Panc1 (cell line): ENCODE data around the gene FHIT. TPM values are rescaled to one million over a fixed set of nuclear protein-coding genes. Genes with fewer than 3 reads are reported as not detected.

ENCODE experiments used
- ATAC-seq: fragments of 200-7000 bp; cut with Tn5 transposase; 2 replicates; pipeline ENCODE4 v1.9.1; 2020; ENCODE audit warnings: mild to moderate bottlenecking, moderate library complexity
- BruUV-seq: library from RNA; stranded (reverse); fragments of 400-500 nt; replicated peaks from 2 replicates; lab custom pipeline; 2021; lab: Mats Ljungman, UMichigan
- CTCF ChIA-PET: fragments of 300-600 bp; sonication (Branson Sonifier 250); formaldehyde crosslinking; loops from one replicate; lab custom pipeline; 2022; ENCODE audit warnings: antibody characterized with exemption; lab: Charles Lee
- POLR2A ChIA-PET: fragments of 300-600 bp; sonication (Branson Sonifier 250); formaldehyde crosslinking; loops from one replicate; lab custom pipeline; 2022; ENCODE audit warnings: antibody characterized with exemption; lab: Charles Lee
- DNase-seq: peaks from one replicate; pipeline ENCODE4 v3.0.0-alpha.2; 2010; ENCODE audit warnings: low read depth, low spot score
- H3K27ac ChIP-seq: 2 replicates; pipeline ENCODE4 v1.5.1; 2011; ENCODE audit warnings: mild to moderate bottlenecking, low read length, inconsistent platforms
- H3K27me3 ChIP-seq: fragments of 200-500 bp; sonication (Bioruptor generic); 2 replicates; pipeline ENCODE4 v1.6.0; 2014; ENCODE audit warnings: low read length, inconsistent platforms; ENCODE audit not compliant: control insufficient read depth, insufficient read depth
- H3K36me3 ChIP-seq: fragments of 200-500 bp; sonication (Bioruptor generic); 2 replicates; pipeline ENCODE4 v1.5.1; 2014; ENCODE audit warnings: inconsistent platforms, mild to moderate bottlenecking, low read length, moderate library complexity; ENCODE audit not compliant: control insufficient read depth, insufficient read depth
- H3K4me1 ChIP-seq: 2 replicates; pipeline ENCODE4 v1.5.1; 2011; ENCODE audit warnings: inconsistent platforms, mild to moderate bottlenecking, low read length, moderate library complexity; ENCODE audit not compliant: control insufficient read depth, insufficient read depth
- H3K4me3 ChIP-seq, 2 experiments: 2 replicates each; pipeline ENCODE4 v1.5.1; 2011 to 2012; ENCODE audit warnings: low read depth in 2 of 2, low read length in 2 of 2, mild to moderate bottlenecking in 2 of 2, inconsistent platforms in 1 of 2, moderate library complexity in 1 of 2
- H3K9me3 ChIP-seq: fragments of 200-500 bp; sonication (Bioruptor generic); 2 replicates; pipeline ENCODE4 v1.5.1; 2014; ENCODE audit warnings: low read depth, mild to moderate bottlenecking, inconsistent platforms, low read length, moderate library complexity; ENCODE audit not compliant: control insufficient read depth, insufficient read depth
- CTCF ChIP-seq: fragments of 450-650 bp; IDR thresholded peaks from 2 replicates; pipeline ENCODE4 v1.5.1; 2017; ENCODE audit warnings: mild to moderate bottlenecking
- POLR2AphosphoS5 ChIP-seq: IDR thresholded peaks from 2 replicates; pipeline ENCODE4 v1.6.1; 2012; ENCODE audit warnings: mild to moderate bottlenecking, low read depth, low read length, moderate library complexity
- REST ChIP-seq, 2 experiments: IDR thresholded peaks; 2 replicates each; pipeline ENCODE4 v1.6.1; 2011 to 2012; ENCODE audit warnings: low read depth in 2 of 2, control low read depth in 1 of 2, low read length in 1 of 2, mild to moderate bottlenecking in 1 of 2, moderate library complexity in 1 of 2; ENCODE audit not compliant: insufficient read depth in 1 of 2
- SIN3A ChIP-seq: IDR thresholded peaks from 2 replicates; pipeline ENCODE4 v1.6.1; 2012; ENCODE audit warnings: low read depth, mild to moderate bottlenecking, low read length, moderate library complexity, borderline replicate concordance; ENCODE audit not compliant: insufficient read depth
- TCF7L2 ChIP-seq: IDR thresholded peaks from 2 replicates; pipeline ENCODE4 v1.6.1; 2011; ENCODE audit warnings: mild to moderate bottlenecking, low read depth, low read length, inconsistent platforms
- in situ Hi-C: cut with HindIII; loops from 2 replicates; pipeline ENCODE4 v1.10.0; 2016; ENCODE audit warnings: low sequenced_read_pairs, low pct_unique_long_range_greater_than_20kb
- intact Hi-C: fragments of 100-400 bp; cut with micrococcal nuclease; formaldehyde crosslinking; loops from one replicate; pipeline ENCODE4 v1.10.0; 2022; ENCODE audit not compliant: unreplicated experiment
- total RNA-seq: library from RNA; stranded (reverse); gene quantifications from one replicate; pipeline ENCODE4 v1.2.1, GENCODE V29; 2021; ENCODE audit not compliant: unreplicated experiment

The FHIT gene
- total RNA-seq, 1 experiment from 2014 or later: 2.2 TPM

- Histone ChIP-seq H3K36me3 (no peaks in the 10 kb centered on the region; the same call in 1 of the 2 replicates), H3K9me3 (no peaks in the 10 kb centered on the region), H3K4me3 (no peak overlapping the region), H3K27me3 (no peaks in the 10 kb centered on the region), H3K4me1 (no peaks in the 10 kb centered on the region), H3K27ac (no peak overlapping the region)
- no TSS peak for BruUV-seq
- CTCF ChIA-PET: no interaction called here
- DNase-seq (no peak), ATAC-seq (no peak)
- POLR2A ChIA-PET: no interaction called here
- in situ Hi-C loops (no loop called here), intact Hi-C loops (no loop called here)
- no peak for TF ChIP-seq CTCF
Observed at GRCh38 chr3:60847791-60848190, 403.5 kb downstream of the FHIT start.

DNA sequence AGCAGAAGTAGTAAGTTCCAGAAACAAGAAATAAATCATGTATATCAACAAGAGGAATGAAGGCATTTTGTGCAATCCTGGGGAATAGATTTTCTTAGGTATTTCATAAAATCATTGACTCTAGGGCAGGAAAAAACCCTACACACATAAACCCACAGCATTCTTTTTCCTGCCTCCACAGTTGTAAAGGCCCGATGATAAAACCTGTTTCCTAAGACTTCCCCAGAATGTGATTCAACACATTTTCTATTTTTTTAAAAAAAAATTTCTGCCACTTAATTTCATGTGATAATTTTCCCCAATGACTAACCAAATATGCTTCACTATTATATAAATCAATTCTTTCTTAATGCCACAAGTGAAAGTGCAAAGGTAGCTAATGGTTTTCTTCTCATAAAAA, 407.0 kb downstream of the FHIT start:
- BruUV-seq: no TSS peak
- TF ChIP-seq SIN3A (no peak), REST (IDR thresholded peaks at IDR 0.05; ENCODE audit: insufficient read depth in 1 of 2, low read depth in 2 of 2, low read length in 1 of 2) (no peak), CTCF (no peak), POLR2AphosphoS5 (no peak), TCF7L2 (no peak)
- Histone ChIP-seq H3K4me3 (no peak overlapping the region), H3K36me3 (no peaks in the 10 kb centered on the region; the same call in 1 of the 2 replicates), H3K4me1 (no peaks in the 10 kb centered on the region), H3K27me3 (no peaks in the 10 kb centered on the region), H3K27ac (no peak overlapping the region), H3K9me3 (no peaks in the 10 kb centered on the region)
- no peak for ATAC-seq
- ChIA-PET CTCF (no interaction called here), POLR2A (no interaction called here)
- no peak for DNase-seq
- in situ Hi-C loops: no loop called here
- intact Hi-C loops: no loop called here

DNA sequence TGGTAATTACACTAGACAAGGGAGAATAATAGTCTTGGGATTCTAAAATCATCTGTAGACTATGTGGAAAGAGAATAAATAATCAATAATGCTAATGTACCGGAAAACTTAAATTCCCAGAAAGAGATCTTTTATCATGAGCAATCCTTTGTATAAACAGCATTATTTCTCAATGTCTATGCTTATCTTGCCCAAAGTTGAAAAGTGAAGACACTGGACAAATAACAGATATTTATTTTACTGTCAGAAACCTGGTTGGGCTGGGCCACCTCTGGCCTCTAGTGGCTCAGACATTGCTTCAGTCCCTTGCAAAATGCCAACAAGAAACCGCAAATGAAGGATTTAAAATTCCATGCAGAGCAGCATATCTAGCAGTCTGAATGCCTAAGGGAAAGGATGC, 409.9 kb downstream of the FHIT start:
- DNase-seq (no peak), ATAC-seq (no peak)
- TF ChIP-seq TCF7L2 (no peak), SIN3A (no peak), CTCF (no peak), POLR2AphosphoS5 (no peak), REST (IDR thresholded peaks at IDR 0.05; ENCODE audit: insufficient read depth in 1 of 2, low read depth in 2 of 2, low read length in 1 of 2) (no peak)
- no peaks in the 10 kb centered on the region for H3K27me3 ChIP-seq
- ChIA-PET POLR2A (no interaction called here), CTCF (no interaction called here)
- H3K27ac ChIP-seq: no peak overlapping the region
- intact Hi-C loops: no loop called here
- in situ Hi-C loops: no loop called here
- H3K4me1 ChIP-seq: no peaks in the 10 kb centered on the region
- H3K4me3 ChIP-seq: no peak overlapping the region
- no TSS peak for BruUV-seq
- H3K9me3 ChIP-seq: no peaks in the 10 kb centered on the region
- no peaks in the 10 kb centered on the region for H3K36me3 ChIP-seq
